Measurements from ENCODE around the gene SLCO3A1.

SLCO3A1 gene

GRCh38 chr15:91909111-91909510, 55.6 kb downstream of the SLCO3A1 start:
- DNase-seq (ENCODE audit: low read depth, low spot score): no peak

DNA sequence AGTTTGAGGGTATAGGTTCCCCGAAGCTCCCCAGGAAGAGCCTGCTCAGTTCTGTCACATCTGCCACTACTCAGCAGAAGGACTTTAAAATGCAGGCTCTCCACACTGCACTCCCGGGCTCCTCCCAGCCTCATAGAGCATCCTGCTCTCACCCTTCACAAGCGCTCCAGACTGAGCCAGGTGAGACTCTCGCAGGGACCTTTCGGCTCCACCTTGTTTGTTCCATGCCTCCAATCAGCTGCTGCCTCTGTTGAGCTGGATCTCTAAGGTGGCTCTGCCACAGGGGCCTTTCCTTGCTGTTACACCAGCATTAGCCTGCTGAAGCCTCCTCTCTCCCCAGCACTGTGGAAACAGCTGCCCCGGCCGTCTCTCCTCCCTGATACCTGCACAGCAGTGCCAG, 56.1 kb downstream of the SLCO3A1 start:
- DNase-seq (ENCODE audit: low read depth, low spot score): no peak

DNA sequence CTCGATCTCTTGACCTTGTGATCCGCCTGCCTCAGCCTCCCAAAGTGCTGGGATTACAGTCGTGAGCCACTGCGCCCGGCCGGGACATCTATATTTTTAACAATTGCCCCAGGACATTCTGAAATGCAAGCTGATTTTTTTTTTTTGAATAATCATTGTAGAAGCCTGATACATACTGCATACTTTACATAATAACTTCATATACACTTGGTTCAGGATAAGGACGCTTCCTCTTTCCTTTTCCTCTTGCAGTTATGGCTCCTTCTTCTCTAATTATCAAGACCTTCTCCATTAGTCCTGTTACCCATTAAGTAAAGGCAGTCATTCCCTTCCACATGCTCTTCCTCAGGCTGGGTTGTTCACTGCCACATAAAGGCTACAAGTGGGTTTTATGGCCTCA, 58.3 kb downstream of the SLCO3A1 start:
- DNase-seq (ENCODE audit: low read depth, low spot score): no peak

GRCh38 chr15:91912336-91912735, 58.8 kb downstream of the SLCO3A1 start:
- DNase-seq (ENCODE audit: low read depth, low spot score): no peak

DNA sequence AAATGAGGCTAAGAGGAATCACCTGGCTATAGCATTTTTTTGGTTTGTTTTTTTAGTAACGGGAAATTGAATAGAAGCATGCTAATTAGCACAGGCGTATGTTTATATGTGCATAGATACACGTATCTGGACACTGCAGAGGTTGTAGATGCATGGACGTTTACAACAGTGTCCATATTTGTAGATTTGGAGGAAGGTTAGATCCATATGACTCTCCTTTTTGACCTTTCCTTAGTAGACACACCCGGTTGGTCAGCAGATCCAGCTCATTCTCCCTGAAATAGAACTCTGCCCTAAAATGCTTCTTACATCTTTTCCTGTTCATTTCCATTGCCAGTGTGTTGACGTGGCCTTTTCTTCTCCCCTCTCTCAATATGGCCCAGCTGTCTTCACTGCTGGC, 60.1 kb downstream of the SLCO3A1 start:
- DNase-seq (ENCODE audit: low read depth, low spot score): no peak

DNA sequence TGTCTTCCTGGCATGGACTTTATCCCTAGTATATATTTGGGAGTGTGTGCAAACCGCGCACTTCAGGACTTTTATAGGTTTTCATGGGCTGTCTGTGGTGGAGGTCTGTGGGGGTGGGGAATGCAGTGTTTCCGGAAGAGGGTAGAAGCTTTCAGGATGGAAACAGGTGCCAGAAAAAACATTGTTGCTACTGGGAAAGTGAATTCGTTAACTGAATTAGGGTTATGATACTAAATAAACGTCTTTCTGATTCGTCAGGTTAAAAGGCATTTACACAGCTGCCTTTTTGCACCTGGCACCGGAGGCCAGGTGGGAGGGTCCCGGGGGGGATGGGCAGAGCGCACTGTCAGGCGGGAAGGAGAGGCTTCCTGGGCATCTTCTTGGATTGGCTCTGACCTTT, 62.1 kb downstream of the SLCO3A1 start:
- no peak for DNase-seq (ENCODE audit: low read depth, low spot score)

- no peak for DNase-seq (ENCODE audit: low read depth, low spot score)
Observed at GRCh38 chr15:91916051-91916450, 62.5 kb downstream of the SLCO3A1 start.

- no peak for DNase-seq (ENCODE audit: low read depth, low spot score)
Observed at GRCh38 chr15:91917686-91918360, 64.3 kb downstream of the SLCO3A1 start.

DNA sequence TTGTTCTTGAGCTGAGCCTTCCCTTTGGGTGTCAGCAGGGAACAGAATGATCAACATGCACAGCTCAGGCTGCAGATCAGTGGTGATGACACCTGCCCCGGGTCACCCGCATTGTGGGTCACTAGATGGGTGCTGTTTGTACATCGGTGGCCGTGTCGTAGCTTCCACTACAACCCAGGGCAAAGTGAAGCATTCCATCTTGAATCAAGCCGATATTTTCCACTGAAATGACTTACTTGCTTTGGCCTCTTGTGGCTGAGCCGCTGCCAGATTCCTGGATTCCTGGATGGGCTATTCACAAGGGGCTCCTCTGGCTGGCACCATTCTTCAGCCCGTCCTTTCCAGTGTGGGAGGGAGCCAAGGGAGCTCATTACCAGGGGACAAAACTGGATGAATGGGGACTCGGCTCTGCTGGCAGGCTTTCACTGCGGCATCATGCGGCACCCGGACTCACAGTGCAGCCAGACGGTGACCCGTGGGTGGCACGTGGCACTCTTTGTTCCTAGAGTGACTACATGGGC, 65.6 kb downstream of the SLCO3A1 start:
- peak; percentile 88 for DNase-seq (ENCODE audit: low read depth, low spot score)

DNA sequence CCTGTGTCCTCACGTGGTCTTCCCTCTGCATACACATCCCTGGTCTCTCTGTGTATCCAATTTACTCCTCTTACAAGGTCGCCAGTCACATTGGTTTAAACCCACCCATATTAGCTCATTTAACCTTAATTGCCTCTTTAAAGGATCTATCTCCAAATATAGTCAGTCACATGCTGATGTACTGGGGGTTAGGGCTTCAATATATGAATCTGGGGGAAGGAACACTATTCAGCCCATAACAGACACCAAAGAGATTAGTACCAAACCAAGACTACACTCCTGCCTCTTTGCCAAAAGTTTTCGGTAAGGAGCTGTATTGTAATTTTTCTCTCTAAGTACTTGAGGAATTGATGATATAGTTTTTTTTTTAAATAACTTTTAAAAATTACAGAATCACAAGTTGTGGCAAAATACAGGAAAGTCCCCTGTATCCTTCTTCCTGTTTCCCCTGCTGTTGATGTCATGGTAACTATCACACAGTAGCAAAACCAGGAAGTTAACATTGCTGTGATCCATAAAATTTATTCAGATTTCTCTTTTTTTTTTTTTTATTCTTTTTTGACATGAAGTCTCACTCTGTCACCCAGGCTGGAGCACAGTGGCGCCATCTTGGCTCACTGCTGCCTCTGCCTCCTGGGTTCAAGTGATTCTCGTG, 67.8 kb downstream of the SLCO3A1 start:
- no peak for DNase-seq (ENCODE audit: low read depth, low spot score)

DNA sequence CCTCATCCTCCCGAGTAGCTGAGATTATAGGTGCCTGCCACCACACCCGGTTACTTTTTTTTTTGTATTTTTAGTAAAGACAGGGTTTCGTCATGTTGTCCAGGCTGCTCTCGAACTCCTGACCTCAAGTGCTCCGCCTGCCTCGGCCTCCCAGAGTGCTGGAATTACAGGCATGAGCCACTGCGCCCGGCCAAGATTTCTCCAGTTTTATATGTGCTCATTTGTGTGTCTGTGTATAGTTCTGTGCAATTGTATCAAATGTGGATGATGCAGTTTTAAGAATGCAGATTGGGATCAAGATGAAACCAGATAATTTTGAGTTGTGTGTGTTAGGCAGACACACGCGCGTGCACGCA, 68.3 kb downstream of the SLCO3A1 start:
- DNase-seq (ENCODE audit: low read depth, low spot score): no peak

- peak; percentile 36 for DNase-seq (ENCODE audit: low read depth, low spot score)
Observed at GRCh38 chr15:91922646-91923547, 69.4 kb downstream of the SLCO3A1 start.

- no peak for DNase-seq (ENCODE audit: low read depth, low spot score)
Observed at GRCh38 chr15:91924183-91924582, 70.7 kb downstream of the SLCO3A1 start.

GRCh38 chr15:91924837-91925495, 71.5 kb downstream of the SLCO3A1 start:
- DNase-seq (ENCODE audit: low read depth, low spot score): no peak

DNA sequence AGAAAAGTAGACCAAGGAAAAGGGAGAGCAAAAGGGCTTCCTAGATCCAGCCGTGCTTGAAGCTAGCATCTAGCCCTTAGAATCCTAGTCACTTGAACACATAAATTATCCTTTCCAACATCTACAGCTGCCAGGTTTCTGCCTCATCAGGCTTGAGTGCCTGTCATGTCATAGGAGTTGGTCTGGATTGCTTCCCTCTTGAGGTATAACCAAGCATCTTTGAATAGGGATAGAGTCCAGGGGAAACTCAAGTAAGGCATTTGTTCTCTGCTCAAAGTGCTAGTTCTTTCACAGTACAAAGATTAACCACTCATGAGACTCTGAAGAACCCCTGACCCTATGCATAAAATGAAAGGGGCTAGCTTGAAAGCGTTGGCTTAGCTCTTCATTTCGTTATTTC, 72.3 kb downstream of the SLCO3A1 start:
- DNase-seq (ENCODE audit: low read depth, low spot score): no peak

- no peak for DNase-seq (ENCODE audit: low read depth, low spot score)
Observed at GRCh38 chr15:91926908-91927270, 73.4 kb downstream of the SLCO3A1 start.

DNA sequence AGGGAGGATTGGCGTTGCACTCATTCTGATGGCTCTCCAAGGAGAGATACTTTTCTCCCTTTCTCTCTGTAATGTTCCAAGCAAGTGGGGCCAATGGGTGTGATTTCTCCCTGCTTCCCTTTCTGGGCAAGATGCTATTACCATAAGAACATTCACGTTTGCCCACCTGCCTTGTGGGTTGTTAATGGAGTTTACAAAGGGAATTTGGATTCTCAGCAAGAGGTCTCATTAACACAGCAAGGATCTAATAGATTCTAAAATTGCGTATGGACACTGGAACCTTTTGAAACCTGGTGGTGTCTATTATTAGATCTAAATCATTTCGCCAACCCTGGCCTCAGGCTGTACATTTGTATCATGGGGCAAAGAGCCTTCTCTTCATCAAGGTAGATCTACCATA, 74.1 kb downstream of the SLCO3A1 start:
- no peak for DNase-seq (ENCODE audit: low read depth, low spot score)

GRCh38 chr15:91928675-91929074, 75.2 kb downstream of the SLCO3A1 start:
- DNase-seq (ENCODE audit: low read depth, low spot score): no peak

DNA sequence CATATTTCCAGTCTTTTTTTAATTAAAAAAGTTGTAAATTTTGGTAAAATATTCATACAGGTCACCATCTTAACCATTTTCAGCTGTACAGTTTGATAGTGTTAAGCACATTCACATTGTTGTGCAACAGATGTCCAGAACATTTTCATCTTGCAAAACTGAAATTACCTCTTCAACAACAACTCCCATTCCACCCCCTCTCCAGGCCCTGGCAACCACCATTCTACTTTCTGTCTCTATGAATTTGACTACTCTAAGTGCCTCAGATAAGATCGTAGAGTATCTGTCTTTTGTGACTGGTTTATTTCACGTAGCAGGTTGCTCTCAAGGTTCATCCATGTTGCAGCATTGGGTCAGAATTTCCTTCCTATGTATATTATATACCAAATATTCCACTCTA, 76.0 kb downstream of the SLCO3A1 start:
- no peak for DNase-seq (ENCODE audit: low read depth, low spot score)

DNA sequence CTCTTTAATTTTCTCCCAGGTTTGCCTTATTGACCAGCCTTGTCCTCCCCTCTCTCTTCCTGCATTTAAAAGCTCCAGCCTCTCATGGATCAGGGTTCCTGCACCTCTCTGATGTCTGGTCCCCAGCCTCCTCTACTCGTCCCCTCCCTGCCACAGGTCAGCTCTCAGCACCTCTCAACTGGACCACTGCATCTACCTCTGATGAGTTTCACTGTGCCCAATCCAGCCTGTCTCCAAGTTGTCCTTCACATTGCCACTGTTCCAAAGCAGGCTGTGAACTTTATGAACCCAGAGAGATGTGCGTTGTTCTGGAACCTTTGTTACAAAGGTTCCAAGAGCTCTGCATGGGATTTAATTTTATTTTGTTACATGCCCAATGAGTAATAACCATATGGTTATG, 76.6 kb downstream of the SLCO3A1 start:
- no peak for DNase-seq (ENCODE audit: low read depth, low spot score)

GRCh38 chr15:91936182-91936775, 82.8 kb downstream of the SLCO3A1 start:
- DNase-seq (ENCODE audit: low read depth, low spot score): no peak

GRCh38 chr15:91936927-91937326, 83.4 kb downstream of the SLCO3A1 start:
- DNase-seq (ENCODE audit: low read depth, low spot score): no peak
